SK-N-SH treated with all-trans-retinoic acid at 6 μM for 48 hours (cell line): ENCODE data around the gene TOPBP1.

Experiments
- ATAC-seq: fragments of 200-7000 bp; cut with Tn5 transposase; 3 replicates; pipeline ENCODE4 v1.9.1; 2020; ENCODE audit warnings: mild to moderate bottlenecking, moderate library complexity
- BACH2 ChIP-seq: fragments of 250-450 bp; sonication (Bioruptor Pico); IDR thresholded peaks from 2 replicates; pipeline ENCODE4 v1.9.0; 2021; ENCODE audit warnings: mild to moderate bottlenecking, borderline replicate concordance
- CREB5 ChIP-seq: fragments of 250-450 bp; sonication (Bioruptor Pico); IDR thresholded peaks from 2 replicates; pipeline ENCODE4 v1.5.1; 2020; ENCODE audit warnings: low read depth, mild to moderate bottlenecking, moderate library complexity
- CSDC2 ChIP-seq: fragments of 250-450 bp; sonication (Bioruptor Pico); IDR thresholded peaks from 2 replicates; pipeline ENCODE4 v1.5.0; 2020; ENCODE audit warnings: mild to moderate bottlenecking, moderate library complexity
- ESRRG ChIP-seq: fragments of 250-450 bp; sonication (Bioruptor Pico); IDR thresholded peaks from 2 replicates; pipeline ENCODE4 v1.6.1; 2021; ENCODE audit warnings: mild to moderate bottlenecking
- GLIS3 ChIP-seq: fragments of 250-450 bp; sonication (Bioruptor Pico); IDR thresholded peaks from 2 replicates; pipeline ENCODE4 v1.5.0; 2020; ENCODE audit warnings: mild to moderate bottlenecking, moderate library complexity
- ISL1 ChIP-seq: fragments of 250-450 bp; sonication (Bioruptor Pico); IDR thresholded peaks from 2 replicates; pipeline ENCODE4 v2.1.2; 2022; ENCODE audit warnings: mild to moderate bottlenecking, moderate library complexity
- OSR1 ChIP-seq: fragments of 250-450 bp; sonication (Bioruptor Pico); IDR thresholded peaks from 2 replicates; pipeline ENCODE4 v1.8.0; 2022; ENCODE audit warnings: moderate library complexity, mild to moderate bottlenecking, inconsistent platforms
- PATZ1 ChIP-seq: fragments of 250-450 bp; sonication (Bioruptor Pico); IDR thresholded peaks from 2 replicates; pipeline ENCODE4 v1.8.0; 2020; ENCODE audit warnings: mild to moderate bottlenecking, moderate library complexity, borderline replicate concordance
- PPARA ChIP-seq: fragments of 250-450 bp; sonication (Bioruptor Pico); IDR thresholded peaks from 2 replicates; pipeline ENCODE4 v1.5.0; 2020; ENCODE audit warnings: mild to moderate bottlenecking, borderline replicate concordance
- SNAI2 ChIP-seq: fragments of 250-450 bp; sonication (Bioruptor Pico); IDR thresholded peaks from 2 replicates; pipeline ENCODE4 v1.5.0; 2020; ENCODE audit warnings: mild to moderate bottlenecking, moderate library complexity
- TCF4 ChIP-seq: fragments of 250-450 bp; sonication (Bioruptor Pico); IDR thresholded peaks from 2 replicates; pipeline ENCODE4 v1.8.0; 2021; ENCODE audit warnings: mild to moderate bottlenecking, moderate library complexity, borderline replicate concordance
- TOX ChIP-seq: fragments of 250-450 bp; sonication (Bioruptor Pico); IDR thresholded peaks from 2 replicates; pipeline ENCODE4 v1.8.0; 2021; ENCODE audit warnings: mild to moderate bottlenecking, moderate library complexity, borderline replicate concordance
- ZC3H10 ChIP-seq: fragments of 250-450 bp; sonication (Bioruptor Pico); IDR thresholded peaks from 2 replicates; pipeline ENCODE4 v1.5.1; 2021; ENCODE audit warnings: mild to moderate bottlenecking, moderate library complexity
- ZFP3 ChIP-seq: fragments of 250-450 bp; sonication (Bioruptor Pico); IDR thresholded peaks from 2 replicates; pipeline ENCODE4 v1.5.0; 2020; ENCODE audit warnings: mild to moderate bottlenecking, moderate library complexity
- ZFP30 ChIP-seq: fragments of 450-650 bp; formaldehyde crosslinking; IDR thresholded peaks from 2 replicates; pipeline ENCODE4 v1.5.0; 2022; ENCODE audit warnings: mild to moderate bottlenecking, moderate library complexity
- ZNF565 ChIP-seq: fragments of 450-650 bp; formaldehyde crosslinking; conservative IDR thresholded peaks from 2 replicates; pipeline ENCODE4 v1.5.0; 2020; ENCODE audit warnings: low read depth, mild to moderate bottlenecking, moderate library complexity
- ZNF70 ChIP-seq: fragments of 450-650 bp; formaldehyde crosslinking; IDR thresholded peaks from 2 replicates; pipeline ENCODE4 v1.5.0; 2020; ENCODE audit warnings: mild to moderate bottlenecking, moderate library complexity
- ZNF8 ChIP-seq: fragments of 450-650 bp; formaldehyde crosslinking; IDR thresholded peaks from 2 replicates; pipeline ENCODE4 v1.5.0; 2020; ENCODE audit warnings: mild to moderate bottlenecking, moderate library complexity
- TF ChIP-seq, protein P1 (sequence below): fragments of 250-450 bp; sonication (Bioruptor Pico); IDR thresholded peaks from 2 replicates; pipeline ENCODE4 v1.5.0; 2020; ENCODE audit warnings: mild to moderate bottlenecking, moderate library complexity
- TF ChIP-seq, protein P2 (sequence below): fragments of 250-450 bp; sonication (Bioruptor Pico); IDR thresholded peaks from 2 replicates; pipeline ENCODE4 v1.5.1; 2021; ENCODE audit warnings: mild to moderate bottlenecking, moderate library complexity
- TF ChIP-seq, protein P3 (sequence below): fragments of 250-450 bp; sonication (Bioruptor Pico); IDR thresholded peaks from 2 replicates; pipeline ENCODE4 v1.8.0; 2021; ENCODE audit warnings: low read depth, mild to moderate bottlenecking, moderate library complexity, borderline replicate concordance

The TOPBP1 gene

GRCh38 chr3:133663569-133664313 lies 2.0 kb upstream of the TOPBP1 start (continued):
- TF ChIP-seq, protein P1, sequence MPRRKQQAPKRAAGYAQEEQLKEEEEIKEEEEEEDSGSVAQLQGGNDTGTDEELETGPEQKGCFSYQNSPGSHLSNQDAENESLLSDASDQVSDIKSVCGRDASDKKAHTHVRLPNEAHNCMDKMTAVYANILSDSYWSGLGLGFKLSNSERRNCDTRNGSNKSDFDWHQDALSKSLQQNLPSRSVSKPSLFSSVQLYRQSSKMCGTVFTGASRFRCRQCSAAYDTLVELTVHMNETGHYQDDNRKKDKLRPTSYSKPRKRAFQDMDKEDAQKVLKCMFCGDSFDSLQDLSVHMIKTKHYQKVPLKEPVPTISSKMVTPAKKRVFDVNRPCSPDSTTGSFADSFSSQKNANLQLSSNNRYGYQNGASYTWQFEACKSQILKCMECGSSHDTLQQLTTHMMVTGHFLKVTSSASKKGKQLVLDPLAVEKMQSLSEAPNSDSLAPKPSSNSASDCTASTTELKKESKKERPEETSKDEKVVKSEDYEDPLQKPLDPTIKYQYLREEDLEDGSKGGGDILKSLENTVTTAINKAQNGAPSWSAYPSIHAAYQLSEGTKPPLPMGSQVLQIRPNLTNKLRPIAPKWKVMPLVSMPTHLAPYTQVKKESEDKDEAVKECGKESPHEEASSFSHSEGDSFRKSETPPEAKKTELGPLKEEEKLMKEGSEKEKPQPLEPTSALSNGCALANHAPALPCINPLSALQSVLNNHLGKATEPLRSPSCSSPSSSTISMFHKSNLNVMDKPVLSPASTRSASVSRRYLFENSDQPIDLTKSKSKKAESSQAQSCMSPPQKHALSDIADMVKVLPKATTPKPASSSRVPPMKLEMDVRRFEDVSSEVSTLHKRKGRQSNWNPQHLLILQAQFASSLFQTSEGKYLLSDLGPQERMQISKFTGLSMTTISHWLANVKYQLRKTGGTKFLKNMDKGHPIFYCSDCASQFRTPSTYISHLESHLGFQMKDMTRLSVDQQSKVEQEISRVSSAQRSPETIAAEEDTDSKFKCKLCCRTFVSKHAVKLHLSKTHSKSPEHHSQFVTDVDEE (CRISPR knock-in tag), result no peak
- no peak for TF ChIP-seq ZNF565 (CRISPR knock-in tag)
- TF ChIP-seq, all 23 proteins: peak for 0

DNA sequence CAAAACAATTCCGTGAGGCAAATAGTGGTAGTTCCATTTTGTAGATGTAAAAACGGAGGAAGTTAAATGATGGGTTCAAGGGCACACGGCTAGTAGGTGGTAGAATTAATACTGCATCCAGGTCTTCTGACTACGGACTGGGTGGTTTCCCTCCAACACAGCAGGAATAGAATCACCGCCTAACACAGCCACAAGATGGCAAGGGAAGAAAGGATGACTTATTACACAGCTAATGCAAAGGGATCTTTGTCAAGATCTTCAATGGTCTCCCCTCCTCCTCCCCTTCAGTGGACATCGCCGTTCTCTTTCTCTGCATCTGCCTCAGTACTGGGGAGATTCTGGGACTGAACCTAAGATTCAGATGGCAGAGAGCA lies 524 bp upstream of the TOPBP1 start:
- no peak for TF ChIP-seq ISL1 (CRISPR knock-in tag)
- TF ChIP-seq, protein P2, sequence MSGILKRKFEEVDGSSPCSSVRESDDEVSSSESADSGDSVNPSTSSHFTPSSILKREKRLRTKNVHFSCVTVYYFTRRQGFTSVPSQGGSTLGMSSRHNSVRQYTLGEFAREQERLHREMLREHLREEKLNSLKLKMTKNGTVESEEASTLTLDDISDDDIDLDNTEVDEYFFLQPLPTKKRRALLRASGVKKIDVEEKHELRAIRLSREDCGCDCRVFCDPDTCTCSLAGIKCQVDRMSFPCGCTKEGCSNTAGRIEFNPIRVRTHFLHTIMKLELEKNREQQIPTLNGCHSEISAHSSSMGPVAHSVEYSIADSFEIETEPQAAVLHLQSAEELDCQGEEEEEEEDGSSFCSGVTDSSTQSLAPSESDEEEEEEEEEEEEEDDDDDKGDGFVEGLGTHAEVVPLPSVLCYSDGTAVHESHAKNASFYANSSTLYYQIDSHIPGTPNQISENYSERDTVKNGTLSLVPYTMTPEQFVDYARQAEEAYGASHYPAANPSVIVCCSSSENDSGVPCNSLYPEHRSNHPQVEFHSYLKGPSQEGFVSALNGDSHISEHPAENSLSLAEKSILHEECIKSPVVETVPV (CRISPR knock-in tag), result no peak
- TF ChIP-seq SNAI2 (CRISPR knock-in tag), result no peak
- TF ChIP-seq ZNF565 (CRISPR knock-in tag), result no peak
- TF ChIP-seq, protein P3, sequence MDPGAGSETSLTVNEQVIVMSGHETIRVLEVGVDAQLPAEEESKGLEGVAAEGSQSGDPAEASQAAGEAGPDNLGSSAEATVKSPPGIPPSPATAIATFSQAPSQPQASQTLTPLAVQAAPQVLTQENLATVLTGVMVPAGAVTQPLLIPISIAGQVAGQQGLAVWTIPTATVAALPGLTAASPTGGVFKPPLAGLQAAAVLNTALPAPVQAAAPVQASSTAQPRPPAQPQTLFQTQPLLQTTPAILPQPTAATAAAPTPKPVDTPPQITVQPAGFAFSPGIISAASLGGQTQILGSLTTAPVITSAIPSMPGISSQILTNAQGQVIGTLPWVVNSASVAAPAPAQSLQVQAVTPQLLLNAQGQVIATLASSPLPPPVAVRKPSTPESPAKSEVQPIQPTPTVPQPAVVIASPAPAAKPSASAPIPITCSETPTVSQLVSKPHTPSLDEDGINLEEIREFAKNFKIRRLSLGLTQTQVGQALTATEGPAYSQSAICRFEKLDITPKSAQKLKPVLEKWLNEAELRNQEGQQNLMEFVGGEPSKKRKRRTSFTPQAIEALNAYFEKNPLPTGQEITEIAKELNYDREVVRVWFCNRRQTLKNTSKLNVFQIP, result no peak
- no peak for TF ChIP-seq ZFP30 (CRISPR knock-in tag)
- TF ChIP-seq GLIS3 (CRISPR knock-in tag), result no peak
- no peak for TF ChIP-seq PATZ1 (CRISPR knock-in tag)
- TF ChIP-seq PPARA (CRISPR knock-in tag), result no peak
- TF ChIP-seq BACH2 (CRISPR knock-in tag), result no peak
- no peak for TF ChIP-seq ZNF70 (CRISPR knock-in tag)
- TF ChIP-seq OSR1, result no peak
- no peak for TF ChIP-seq ZFP3
- TF ChIP-seq CSDC2 (CRISPR knock-in tag), result no peak
- TF ChIP-seq ZC3H10, result no peak
- no peak for TF ChIP-seq TOX
- no peak for TF ChIP-seq CREB5 (CRISPR knock-in tag)
- no peak for TF ChIP-seq ZNF8
- no peak for TF ChIP-seq ESRRG
- no peak for TF ChIP-seq TCF4
- TF ChIP-seq, all 23 proteins: peak for 0
- ATAC-seq, result peak; percentile 75

DNA sequence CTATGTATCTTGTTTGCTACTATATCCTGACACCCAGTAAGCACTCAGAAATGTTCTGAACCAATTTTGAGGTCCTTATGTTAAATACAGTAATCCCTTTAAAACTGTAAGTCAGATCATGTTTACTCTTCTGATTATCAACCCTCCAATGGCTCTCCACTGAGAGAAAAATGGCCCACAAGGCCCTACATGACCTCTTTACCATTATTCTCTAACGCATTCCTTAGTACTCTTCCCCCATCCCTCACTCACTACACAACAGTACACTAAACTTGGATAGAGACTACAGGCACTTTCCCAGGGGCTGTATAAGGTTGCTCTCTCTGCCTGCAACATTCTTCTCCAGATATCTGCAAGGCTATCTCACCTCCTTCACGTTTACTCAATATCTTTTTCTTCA lies 1.9 kb downstream of the TOPBP1 start:
- TF ChIP-seq ZNF8 (no peak), CSDC2 (CRISPR knock-in tag) (no peak), GLIS3 (CRISPR knock-in tag) (no peak)
- ATAC-seq, result no peak
